ENCODE measurements around the gene MTOR. TPM values are rescaled to one million over a fixed set of nuclear protein-coding genes. Genes with fewer than 3 reads are reported as not detected.
"Not testable (repeated sequence)": the region's sequence is repeated elsewhere in the genome, so short reads cannot be mapped to it uniquely, and the experiment has no call there.

MTOR gene
- total and polyA plus RNA-seq, 2 donors (not counting 3 experiments of a cell fraction or from before 2014, with no cell fraction given): 33.5 to 50.4 TPM

- Histone ChIP-seq H3K9ac (replicated peaks; ENCODE audit: extremely low read depth, insufficient read depth, low read length) (no peak overlapping the region), H2AFZ (ENCODE audit: low read depth, low read length) (no peak overlapping the region), H3K9me3 (replicated peaks; ENCODE audit: control insufficient read depth, insufficient read depth, low read length) (no peaks in the 10 kb centered on the region), H3K9me1 (replicated peaks; ENCODE audit: control insufficient read depth, extremely low read depth, insufficient read depth, low read length) (no peaks in the 10 kb centered on the region), H3K4me2 (ENCODE audit: insufficient read depth, low read length) (no peak overlapping the region), H3K4me1 (ENCODE audit: control insufficient read depth, extremely low read depth, insufficient read depth, low read length) (no peaks in the 10 kb centered on the region), H3K36me3 (ENCODE audit: control insufficient read depth in 2 of 2, extremely low read depth in 1 of 2, insufficient read depth in 2 of 2, low read length in 2 of 2) (no peaks in the 10 kb centered on the region), H3K27ac (ENCODE audit: insufficient read depth, low read depth, low read length) (no peak overlapping the region), H4K20me1 (replicated peaks; ENCODE audit: control insufficient read depth, extremely low read depth, insufficient read depth, low read length) (no peaks in the 10 kb centered on the region), H3K27me3 (ENCODE audit: control insufficient read depth in 2 of 2, insufficient read depth in 2 of 2, low read length in 2 of 2) (no peaks in the 10 kb centered on the region), H3K4me3 (replicated peaks in 1 of 3; ENCODE audit: insufficient read depth in 1 of 3, low read depth in 1 of 3, low read length in 3 of 3) (no peak overlapping the region), H3K79me2 (ENCODE audit: control insufficient read depth, insufficient read depth, low read length) (no peaks in the 10 kb centered on the region)
- FAIRE-seq (no peak), DNase-seq (ENCODE audit: low read depth, low spot score) (no peak)
- no TSS peak for BruUV-seq (replicated peaks)
- no peak for TF ChIP-seq MYC (IDR thresholded peaks at IDR 0.05; ENCODE audit: low read depth, low read length)
- no peak for TF ChIP-seq GATA2 (IDR thresholded peaks at IDR 0.05; ENCODE audit: insufficient read depth, insufficient read length, low read depth, low read length)
- TF ChIP-seq JUN (IDR thresholded peaks at IDR 0.05; ENCODE audit: borderline replicate concordance, insufficient read depth, insufficient read length, low read depth): no peak
- TF ChIP-seq FOS (IDR thresholded peaks at IDR 0.05; ENCODE audit: borderline replicate concordance, insufficient read depth, low read length): no peak
- no peak for TF ChIP-seq POLR2A (IDR thresholded peaks at IDR 0.05; ENCODE audit: low read depth, low read length)
- no peak for TF ChIP-seq POLR2AphosphoS5 (IDR thresholded peaks at IDR 0.05; ENCODE audit: insufficient read depth, low read depth, low read length)
- no peak for TF ChIP-seq CTCF (IDR thresholded peaks at IDR 0.05; ENCODE audit: extremely low read depth in 1 of 2, insufficient read depth in 1 of 2, low read depth in 1 of 2, low read length in 2 of 2)
- TF ChIP-seq EZH2 (IDR thresholded peaks at IDR 0.05; ENCODE audit: borderline replicate concordance, low read depth, low read length, severe bottlenecking): no peak
- no peak for TF ChIP-seq MAX (IDR thresholded peaks at IDR 0.05; ENCODE audit: insufficient read depth, insufficient read length)
- dilution Hi-C loops (cut with MboI; ENCODE audit: extremely low pct_ligation_motif_present, low sequenced_read_pairs) (no loop called here), intact Hi-C loops (cut with micrococcal nuclease) (no loop called here)
- ChIA-PET POLR2A (no interaction called here), CTCF (interaction anchor here (1.4 kb wide), 1 partner anchor 22 kb away, joined by 3 read pairs; no protein-coding TSS in a partner anchor)
Observed at GRCh38 chr1:11298390-11299224, 36.3 kb upstream of the MTOR start.

- BruUV-seq (replicated peaks); CTCF ChIA-PET: not testable (repeated sequence)
Observed at GRCh38 chr1:11297774-11298173, 35.4 kb upstream of the MTOR start.

More at GRCh38 chr1:11297774-11298173, 35.4 kb upstream of the MTOR start:
- POLR2A ChIA-PET; H3K4me2 ChIP-seq (ENCODE audit: insufficient read depth, low read length); DNase-seq (ENCODE audit: low read depth, low spot score); FAIRE-seq; dilution Hi-C loops (cut with MboI; ENCODE audit: extremely low pct_ligation_motif_present, low sequenced_read_pairs); H3K4me1 ChIP-seq (ENCODE audit: control insufficient read depth, extremely low read depth, insufficient read depth, low read length); H3K27ac ChIP-seq (ENCODE audit: insufficient read depth, low read depth, low read length); H3K4me3 ChIP-seq (replicated peaks in 1 of 3; ENCODE audit: insufficient read depth in 1 of 3, low read depth in 1 of 3, low read length in 3 of 3); H2AFZ ChIP-seq (ENCODE audit: low read depth, low read length); H3K9me3 ChIP-seq (replicated peaks; ENCODE audit: control insufficient read depth, insufficient read depth, low read length); H3K79me2 ChIP-seq (ENCODE audit: control insufficient read depth, insufficient read depth, low read length); H3K36me3 ChIP-seq (ENCODE audit: control insufficient read depth in 2 of 2, extremely low read depth in 1 of 2, insufficient read depth in 2 of 2, low read length in 2 of 2); H3K9me1 ChIP-seq (replicated peaks; ENCODE audit: control insufficient read depth, extremely low read depth, insufficient read depth, low read length); H3K27me3 ChIP-seq (ENCODE audit: control insufficient read depth in 2 of 2, insufficient read depth in 2 of 2, low read length in 2 of 2); intact Hi-C loops (cut with micrococcal nuclease); H4K20me1 ChIP-seq (replicated peaks; ENCODE audit: control insufficient read depth, extremely low read depth, insufficient read depth, low read length); H3K9ac ChIP-seq (replicated peaks; ENCODE audit: extremely low read depth, insufficient read depth, low read length): not testable (repeated sequence)

Data from endothelial cell of umbilical vein (primary cell).